Thyroid gland (tissue), 4 donors: Measurements from ENCODE around the gene WAPL.

Experiments
- POLR2A ChIP-seq, 2 donors: fragments of 450-650 bp; IDR thresholded peaks; one replicate each; pipeline ENCODE4 v1.6.1; 2017; ENCODE audit warnings: antibody characterized with exemption in 2 of 2, mild to moderate bottlenecking in 2 of 2, moderate library complexity in 1 of 2
- TF ChIP-seq, protein P1 (sequence below), 6 experiments: fragments of 200-600 bp in 3 of 6; fragments of 450-650 bp in 3 of 6; sonication (generic) in 3 of 6; IDR thresholded peaks; one replicate each; pipeline ENCODE4 v1.5.1; 2016 to 2019; ENCODE audit warnings: antibody characterized with exemption in 6 of 6, mild to moderate bottlenecking in 2 of 6, inconsistent platforms in 1 of 6, moderate library complexity in 1 of 6

DNA sequence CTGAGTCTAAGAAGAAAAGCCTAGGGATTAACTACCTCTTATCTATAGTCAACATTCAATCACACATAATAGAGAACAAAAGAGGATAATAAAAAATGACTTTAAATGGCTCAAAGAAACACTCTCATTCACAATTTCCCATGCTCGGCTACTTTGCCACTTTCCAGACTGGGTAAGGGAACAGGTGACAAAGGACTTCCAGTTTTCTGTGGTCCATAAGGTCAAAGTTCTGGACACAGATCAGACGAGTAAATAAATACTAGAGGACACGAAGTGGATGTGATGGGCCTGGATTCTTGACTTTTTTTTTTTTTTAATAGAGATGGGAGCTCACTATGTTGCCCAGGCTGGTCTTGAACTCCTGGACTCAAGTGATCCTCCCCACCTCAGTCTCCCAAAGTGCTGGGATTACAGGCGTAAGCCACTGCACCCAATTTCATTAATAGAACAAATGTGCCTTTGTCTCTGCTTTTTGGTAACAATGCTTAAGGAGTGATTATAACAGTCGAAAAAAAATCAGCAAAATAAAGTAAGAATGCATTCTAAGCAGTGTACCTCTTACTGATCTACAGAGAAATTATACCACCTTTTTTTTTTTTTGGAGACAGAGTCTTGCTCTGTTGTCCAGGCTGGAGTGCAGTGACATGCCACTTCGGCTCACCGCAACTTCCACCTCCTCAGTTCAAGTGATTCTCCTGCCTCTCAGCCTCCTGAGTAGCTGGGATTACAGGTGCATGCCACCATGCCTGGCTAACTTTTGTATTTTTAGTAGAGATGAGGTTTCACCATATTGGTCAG is 70.6 kb downstream of the WAPL start:
- TF ChIP-seq, protein P1, sequence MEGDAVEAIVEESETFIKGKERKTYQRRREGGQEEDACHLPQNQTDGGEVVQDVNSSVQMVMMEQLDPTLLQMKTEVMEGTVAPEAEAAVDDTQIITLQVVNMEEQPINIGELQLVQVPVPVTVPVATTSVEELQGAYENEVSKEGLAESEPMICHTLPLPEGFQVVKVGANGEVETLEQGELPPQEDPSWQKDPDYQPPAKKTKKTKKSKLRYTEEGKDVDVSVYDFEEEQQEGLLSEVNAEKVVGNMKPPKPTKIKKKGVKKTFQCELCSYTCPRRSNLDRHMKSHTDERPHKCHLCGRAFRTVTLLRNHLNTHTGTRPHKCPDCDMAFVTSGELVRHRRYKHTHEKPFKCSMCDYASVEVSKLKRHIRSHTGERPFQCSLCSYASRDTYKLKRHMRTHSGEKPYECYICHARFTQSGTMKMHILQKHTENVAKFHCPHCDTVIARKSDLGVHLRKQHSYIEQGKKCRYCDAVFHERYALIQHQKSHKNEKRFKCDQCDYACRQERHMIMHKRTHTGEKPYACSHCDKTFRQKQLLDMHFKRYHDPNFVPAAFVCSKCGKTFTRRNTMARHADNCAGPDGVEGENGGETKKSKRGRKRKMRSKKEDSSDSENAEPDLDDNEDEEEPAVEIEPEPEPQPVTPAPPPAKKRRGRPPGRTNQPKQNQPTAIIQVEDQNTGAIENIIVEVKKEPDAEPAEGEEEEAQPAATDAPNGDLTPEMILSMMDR (IDR thresholded peaks at IDR 0.05) = no peak
- TF ChIP-seq POLR2A (IDR thresholded peaks at IDR 0.05) = no peak
